Suppressor macrophage treated with lipopolysaccharide for 4 hours (primary cell): ENCODE measurements around the gene DDX25.

ENCODE experiments used
- DNase-seq: peaks from one replicate; pipeline ENCODE4 v3.0.0-alpha.2; 2020

DDX25 gene

DNA sequence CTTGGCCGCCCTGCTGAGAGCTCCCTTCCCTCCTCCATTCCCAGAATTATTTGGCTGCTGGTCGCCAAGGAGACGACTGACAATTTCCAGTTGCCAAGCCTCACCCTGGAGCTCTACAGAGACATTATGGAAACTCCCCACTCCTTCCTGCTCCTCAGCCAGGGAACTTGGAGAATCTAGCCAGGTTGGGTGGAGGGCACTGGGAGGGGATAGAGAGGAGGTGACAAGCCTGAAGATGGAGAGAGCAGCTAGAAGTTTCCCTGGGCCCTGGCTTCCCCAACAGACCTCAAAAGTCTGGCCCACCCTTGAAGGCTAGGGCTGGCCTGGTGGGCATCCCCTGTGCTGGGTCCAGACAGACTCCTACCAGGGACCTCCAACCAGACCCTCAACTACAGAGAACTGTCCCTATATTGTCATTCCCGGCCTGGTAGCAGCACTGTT lies 34.8 kb downstream of the DDX25 start:
- DNase-seq: no peak

DNA sequence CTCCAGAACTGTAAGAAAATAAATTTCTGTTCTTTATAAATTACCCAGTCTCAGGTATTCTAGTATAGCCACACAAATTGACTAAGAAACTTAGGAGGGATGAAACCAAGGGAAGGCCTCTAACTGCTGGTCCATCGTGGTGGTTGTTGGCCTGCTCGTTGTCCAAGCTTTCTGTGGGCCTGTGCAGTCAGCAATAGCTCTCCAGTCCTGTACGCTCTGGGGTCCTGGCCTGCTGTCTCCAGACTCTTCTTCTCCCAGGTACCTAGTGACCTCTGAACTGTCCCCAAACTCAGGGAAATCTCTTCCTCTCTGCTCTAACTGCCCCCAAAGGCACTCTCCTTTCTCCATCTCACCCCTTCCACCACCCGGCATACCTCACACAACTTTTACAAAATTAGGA lies 35.8 kb downstream of the DDX25 start:
- DNase-seq: no peak

DNA sequence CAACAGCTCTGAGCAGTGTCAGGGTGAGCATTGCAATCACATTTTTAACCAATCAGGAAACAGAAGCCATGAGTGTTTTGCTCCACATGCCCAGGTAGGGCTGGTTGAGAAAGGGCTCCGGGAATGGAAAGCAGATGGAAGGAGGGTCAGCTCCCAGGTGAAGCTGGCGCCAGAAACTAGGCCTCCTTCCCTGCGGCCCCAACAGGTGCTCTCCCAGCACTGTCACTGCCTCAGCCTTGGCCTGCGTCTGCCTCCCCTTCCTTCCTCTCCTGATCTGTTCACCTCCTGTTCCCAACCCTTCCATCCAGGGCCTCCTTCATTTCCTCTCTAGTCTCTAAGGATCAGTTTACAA lies 36.9 kb downstream of the DDX25 start:
- no peak for DNase-seq

DNA sequence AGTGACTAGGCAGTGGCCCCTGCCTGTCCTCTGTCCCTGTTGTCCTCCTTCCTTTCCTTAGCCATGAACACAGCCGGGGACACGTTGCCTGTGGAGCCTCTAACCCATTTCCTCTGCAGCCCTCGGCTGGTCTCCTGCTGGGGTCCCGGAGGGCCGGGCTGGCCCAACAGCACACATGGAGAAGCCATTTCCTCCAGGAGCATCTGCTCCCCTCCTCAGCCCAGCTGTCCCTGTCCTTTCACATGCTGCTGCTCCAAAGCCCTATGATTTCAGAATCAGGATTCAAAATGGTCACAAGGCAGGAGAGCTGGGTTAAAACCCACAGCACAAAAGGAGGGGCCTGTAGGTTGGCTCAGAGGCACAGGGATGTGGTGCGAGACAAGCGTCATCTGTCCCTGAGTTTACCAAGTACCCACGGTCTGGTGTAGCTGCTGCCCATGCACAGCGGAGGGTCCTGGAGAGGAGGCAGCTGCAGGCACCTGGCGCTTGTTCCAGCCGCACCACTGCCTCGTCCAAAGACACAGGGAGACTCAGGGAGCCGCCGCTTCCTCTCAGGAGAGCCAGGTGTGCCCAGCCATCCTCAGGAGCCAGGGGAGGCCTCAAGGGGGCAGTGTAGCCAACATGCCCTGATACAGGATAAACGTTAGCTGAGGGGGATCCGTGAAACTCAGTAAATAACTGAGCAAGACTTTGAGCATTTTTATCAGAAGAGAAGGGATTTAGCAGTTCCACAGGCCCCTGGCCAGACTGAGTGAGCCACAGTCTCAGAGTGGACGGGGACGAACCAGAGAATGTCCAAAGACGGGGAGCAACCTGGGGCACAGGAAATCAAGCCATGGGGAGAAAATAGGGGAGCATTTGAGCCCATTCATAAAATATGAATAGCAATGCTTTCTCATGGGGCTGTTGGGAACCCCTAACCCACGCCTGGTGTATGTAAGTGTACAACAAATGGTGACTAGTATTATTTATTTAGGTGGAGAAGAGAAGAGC lies 37.6 kb downstream of the DDX25 start:
- DNase-seq: peak; percentile 7

DNA sequence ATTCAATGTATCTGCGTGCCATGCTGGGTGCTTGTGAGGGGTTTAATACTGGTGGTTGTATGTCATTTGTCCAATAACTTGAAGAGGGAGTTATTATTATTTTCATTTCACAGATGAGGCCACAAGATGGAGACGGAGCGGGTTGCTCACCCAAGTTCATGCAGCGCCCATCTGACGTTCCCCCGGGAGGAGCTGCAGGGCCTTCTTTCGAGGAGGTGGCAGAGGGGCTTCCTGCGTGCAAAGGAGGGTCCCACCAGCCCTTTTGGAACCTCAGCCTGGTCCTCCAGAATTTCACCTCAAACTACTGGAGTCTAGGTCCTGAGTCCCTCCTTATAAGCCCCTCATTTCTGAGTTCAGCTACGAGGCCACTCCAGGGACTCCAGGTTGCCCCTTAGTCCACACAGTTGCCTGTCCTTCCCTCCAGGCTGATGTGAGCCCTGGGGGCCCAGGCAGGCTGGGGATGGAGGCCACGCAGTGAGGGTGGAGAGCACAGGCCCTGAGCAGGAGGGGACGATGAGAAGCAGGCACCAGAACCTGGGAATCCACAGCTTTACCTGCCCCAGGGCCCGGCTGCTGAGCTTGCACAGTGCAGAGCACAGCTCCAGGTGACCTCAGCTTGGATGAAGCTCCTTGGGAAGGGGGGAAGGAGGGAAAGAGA lies 38.6 kb downstream of the DDX25 start:
- no peak for DNase-seq

DNA sequence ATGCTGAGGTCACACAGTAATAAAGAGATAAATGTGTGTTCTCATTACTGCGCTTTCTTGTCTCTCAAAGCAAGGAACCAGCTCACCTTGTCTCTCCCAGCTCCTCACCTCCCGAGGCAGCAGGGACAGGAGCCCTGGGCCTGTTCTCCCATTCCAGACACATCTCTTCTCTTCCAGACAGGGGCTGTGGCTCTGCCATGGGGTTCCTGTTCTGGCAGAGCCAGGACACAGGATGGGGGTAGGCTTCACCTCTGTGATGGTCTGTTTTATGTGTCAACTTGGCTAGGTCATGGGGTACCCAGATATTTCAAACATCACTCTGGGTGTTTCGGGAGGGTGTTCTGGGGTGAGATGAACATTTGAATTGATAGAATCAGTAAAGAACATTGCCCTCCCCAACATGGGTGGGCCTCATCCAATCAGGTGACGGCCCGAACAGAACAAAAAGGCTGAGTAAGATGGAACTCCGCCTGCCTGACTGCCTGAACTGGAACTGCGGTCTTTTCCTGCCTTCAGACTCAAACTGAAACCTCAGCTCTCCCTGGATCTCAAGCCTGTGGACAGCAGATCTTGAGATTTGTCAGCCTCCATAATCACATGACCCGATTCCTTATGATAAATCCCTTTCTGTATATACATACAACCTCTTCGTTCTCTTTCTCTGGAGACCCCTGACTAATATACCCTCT lies 39.5 kb downstream of the DDX25 start:
- DNase-seq: no peak

DNA sequence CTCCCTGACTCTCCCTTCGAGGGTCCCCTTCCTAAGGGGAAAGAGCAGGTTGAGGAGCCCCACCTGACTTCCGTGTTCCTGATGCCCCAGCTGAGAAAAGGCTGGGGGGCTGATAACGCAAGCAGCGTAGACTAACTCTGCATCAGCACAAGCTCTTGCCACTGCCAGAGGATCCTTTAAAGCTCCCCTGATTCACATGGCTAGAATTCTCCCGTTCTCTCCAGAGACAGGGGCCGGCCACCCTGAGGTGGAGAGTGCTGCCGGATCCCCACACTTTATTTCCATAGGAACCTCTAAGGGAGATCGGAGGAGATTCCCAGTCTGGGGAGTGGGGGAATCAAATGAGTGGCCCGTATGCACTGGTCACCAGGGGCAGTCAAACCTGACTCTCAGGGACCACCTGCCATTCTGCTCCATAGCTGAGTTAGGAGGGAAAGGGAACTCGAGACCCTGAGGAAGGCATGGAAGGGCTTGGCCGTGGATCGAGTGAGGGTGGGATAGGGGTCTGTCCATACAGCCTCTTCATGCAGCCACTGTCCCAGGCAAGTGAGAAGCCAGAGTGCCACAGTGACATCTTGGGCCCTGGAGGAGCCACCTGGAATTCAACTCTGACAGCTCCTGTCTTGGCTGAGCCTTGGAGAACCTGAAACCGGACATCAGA lies 40.2 kb downstream of the DDX25 start:
- DNase-seq: no peak

DNA sequence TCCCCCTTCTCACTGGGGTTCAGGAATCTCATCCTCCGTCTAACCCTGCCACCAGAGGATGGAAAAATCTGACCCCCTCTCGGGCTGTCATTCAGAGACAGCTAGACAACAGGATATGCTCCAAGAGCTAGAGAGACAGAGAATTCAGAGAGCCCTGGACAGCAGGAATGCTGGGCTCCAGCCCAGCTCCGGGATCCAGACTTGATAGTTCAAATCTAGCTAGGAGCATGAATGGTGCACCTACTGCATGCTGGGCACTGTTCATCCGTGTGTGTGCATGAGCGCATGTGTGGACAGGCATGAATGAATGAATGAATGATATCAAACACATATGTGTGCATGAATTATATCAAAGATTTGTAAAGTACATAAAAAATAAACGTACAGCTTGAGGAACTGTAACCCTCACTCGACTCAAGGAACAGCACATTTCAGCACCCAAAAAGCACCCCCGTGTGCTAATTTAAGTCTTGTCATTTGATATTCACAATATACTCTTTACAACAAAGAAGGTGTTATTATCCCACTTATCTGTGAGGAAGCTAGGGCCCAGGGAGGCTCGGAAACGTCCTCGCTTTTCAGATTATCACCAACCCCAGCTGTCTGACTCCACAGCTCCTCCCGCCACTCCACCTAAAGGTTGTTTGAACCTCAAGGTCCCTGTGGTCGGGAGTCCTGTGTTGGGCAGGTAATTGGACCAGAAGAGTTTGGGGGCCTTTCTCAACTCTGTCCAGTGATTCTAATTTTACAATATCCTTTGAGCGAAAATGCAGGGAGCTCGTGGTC lies 40.9 kb downstream of the DDX25 start:
- no peak for DNase-seq

DNA sequence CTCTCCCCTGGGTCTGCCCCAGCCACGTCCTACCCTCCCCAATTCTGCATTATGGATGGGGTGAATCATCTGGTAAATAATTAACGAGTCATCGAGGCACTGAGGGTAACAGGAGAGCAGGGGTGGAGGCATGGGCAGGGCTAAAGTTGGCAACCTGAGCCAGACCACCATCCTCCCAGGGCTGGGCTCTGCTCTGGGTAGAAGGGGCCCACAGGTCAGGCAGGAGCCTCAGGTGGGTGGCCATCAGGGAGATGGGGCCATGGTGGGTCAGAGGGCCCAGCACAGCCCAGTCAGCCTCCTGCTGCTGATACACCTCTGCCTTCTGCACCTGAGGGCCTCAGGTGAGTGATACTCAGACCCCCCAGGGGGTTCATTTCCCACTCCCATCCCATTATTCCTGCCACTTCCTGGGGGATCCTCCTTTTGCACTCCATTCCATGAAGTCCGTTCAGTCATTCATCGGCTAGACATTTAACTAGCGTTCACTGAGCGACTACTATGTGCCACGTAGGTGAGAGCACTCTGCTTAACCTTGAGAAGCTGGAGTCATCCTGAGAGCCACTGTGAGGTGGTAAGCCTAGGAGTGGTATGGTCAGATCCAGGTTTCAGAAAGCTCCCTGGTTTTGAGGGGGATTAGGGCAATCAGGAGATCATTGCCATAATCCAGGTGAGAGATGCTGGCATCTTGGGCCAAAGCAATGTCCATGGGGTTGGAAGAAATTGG lies 41.7 kb downstream of the DDX25 start, which contains the start of gene VSIG10L2:
TSS of gene VSIG10L2 (plus strand) at position 248 of the 724 bp plus-strand sequence. CDS start at position 260, 12 bp downstream.
- DNase-seq: no peak

DNA sequence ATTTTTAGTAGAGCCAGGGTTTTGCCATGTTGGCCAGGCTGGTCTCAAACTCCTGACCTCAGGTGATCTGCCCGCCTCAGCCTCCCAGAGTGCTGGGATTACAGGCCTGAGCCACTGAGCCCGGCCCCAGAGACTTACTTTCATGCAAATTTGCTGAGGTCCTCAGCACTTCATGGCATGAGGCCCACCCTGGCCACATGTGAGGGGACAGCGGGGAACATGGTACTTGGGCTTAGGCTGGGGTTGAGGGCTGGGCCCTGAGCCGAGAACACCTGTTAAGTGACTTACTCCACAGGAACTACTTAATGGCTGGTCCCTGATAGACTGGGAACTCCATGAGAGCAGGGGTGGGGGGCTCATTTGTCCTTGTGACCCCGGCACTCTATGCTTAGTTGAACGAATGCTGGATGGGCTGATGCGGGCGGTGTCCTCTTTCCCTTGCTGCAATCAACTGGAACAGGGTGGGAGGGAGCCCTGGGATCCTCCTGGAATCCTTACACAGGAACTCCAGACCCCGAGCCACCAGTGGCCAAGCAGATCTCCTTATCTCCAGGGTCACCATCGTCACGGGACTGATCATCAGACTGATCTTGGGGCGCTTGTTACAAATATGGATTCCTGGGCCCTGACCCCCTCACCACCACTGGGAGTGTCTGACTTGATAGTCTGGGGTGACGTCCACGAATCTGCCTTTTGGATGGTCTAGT lies 42.6 kb downstream of the DDX25 start:
- no peak for DNase-seq

DNA sequence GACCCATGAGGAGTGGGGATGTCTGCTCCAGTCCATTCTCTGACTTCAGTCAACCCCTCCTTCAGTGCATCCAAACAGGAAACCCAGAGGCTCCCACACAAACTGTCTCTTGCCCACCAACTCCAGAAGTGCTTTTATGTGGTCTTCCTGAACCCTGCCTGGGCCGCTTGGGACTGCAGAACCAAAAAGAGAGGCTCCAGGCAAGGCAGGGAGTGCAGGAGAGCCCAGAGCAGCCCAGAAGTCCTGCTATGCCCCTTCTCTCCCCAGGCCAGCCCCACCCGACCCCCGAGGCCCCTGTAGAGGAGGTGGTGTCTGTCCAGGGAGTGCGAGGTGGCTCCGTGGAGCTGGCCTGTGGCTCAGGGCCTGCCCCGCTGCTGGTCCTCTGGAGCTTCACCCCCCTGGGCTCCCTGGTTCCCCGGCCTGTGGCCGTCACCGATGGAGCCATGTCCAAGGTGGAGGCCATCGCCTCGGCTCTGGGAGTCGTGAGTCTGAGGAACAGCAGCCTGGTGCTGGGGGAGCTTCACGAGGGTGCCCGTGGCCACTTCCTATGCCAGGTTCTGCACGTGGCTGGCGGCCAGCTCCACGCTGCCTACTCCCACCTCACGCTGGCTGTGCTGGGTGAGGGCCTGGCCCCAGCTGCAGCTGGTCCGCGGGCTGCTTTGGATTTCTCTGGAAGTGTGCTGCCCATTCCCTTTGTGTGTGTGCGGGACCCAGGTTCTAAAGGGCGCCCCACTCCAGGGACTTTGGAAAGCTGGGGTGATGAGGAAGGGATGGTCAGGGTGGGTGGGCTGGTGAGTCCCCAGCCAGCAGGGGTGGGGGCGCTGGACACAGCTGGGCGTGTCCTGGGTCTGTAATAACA lies 43.3 kb downstream of the DDX25 start:
- no peak for DNase-seq

DNA sequence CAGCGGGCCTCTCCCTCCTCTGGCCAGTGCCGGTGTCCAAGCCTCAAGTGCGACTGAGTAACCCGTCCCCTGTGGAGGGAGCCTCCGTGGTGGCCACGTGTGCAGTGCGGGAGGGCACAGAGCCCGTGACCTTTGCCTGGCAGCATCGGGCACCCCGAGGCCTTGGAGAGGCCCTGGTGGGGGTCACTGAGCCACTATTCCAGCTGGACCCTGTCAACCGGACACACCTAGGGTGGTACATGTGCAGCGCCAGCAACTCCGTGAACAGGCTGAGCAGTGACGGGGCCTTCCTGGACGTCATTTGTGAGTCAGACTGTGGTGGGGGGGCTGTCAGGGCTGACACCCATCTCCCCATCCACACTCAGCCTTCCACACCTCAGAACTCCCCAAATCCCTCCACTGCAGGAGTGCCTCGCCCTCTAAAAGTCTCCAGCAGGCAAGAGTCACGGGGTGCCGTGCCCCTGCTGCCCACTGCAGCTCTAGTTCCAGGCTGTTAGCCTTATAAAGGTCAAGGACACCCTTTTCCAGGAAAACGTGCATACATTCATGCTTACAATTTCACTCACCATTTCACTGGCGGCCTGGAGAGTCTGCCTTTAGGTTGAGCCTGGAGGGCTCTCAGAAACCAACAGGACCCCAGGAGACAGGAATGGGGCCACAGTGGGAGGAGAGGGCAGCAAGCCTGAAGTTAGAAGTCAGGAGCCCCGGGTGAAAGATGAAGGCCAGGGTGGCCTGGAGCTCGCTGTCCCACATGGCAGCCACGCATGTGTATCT lies 44.2 kb downstream of the DDX25 start:
- DNase-seq: no peak

DNA sequence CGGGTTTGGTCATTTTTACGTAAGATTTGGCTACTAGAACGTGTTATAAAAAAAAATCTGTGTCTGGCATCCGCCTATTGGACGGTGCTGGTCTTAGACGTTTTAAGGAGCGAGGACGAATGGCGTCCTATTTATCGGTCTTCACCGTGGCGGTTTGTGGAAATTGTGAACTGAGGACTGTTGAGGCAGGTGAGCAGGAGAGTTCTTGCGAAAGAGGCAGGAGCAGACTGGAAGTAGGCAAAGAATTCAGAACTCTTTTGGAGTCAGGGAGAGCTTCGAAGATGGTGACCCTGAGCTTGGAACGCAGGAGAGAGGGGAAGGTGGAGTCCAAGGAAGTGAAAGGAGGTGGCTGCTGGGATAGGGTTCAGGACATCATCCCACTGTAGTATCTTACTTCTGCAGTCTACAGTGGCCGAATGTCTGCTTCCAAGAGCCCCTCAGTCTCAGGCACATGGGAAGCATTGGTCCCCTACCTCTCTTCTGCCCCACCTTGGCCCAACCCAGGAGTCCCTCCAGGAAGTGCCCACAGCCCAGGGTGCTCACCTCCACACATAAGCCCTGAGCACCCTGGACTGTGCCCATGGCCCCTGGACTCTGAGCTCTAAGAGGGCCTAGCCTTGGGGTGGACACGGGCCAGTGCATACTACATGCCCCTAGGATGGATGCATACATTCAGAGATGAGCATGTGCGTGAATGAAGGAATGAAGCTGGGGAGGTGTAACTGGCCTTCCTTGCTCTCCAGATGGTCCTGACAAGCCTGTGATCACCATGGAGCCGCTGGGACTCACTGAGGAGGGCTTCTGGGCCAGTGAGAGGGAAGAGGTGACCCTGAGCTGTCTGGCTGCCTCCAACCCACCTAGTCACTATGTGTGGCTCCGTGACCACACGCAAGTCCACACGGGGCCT lies 45.2 kb downstream of the DDX25 start:
- no peak for DNase-seq

DNA sequence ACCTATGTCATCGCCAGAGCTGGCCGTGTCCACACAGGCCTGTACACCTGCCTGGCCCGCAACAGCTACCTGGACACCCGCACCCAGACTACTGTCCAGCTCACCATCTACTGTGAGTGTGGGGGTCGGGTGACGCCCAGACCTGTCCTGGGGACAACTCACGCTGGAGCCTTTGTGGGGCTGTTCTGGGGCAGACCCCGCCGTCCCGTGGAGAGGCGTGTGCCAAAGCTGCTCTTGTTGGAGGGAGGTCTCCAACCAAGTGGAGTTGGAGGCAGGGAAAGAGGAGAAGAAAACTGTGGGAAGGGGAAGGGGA lies 45.8 kb downstream of the DDX25 start:
- no peak for DNase-seq

DNA sequence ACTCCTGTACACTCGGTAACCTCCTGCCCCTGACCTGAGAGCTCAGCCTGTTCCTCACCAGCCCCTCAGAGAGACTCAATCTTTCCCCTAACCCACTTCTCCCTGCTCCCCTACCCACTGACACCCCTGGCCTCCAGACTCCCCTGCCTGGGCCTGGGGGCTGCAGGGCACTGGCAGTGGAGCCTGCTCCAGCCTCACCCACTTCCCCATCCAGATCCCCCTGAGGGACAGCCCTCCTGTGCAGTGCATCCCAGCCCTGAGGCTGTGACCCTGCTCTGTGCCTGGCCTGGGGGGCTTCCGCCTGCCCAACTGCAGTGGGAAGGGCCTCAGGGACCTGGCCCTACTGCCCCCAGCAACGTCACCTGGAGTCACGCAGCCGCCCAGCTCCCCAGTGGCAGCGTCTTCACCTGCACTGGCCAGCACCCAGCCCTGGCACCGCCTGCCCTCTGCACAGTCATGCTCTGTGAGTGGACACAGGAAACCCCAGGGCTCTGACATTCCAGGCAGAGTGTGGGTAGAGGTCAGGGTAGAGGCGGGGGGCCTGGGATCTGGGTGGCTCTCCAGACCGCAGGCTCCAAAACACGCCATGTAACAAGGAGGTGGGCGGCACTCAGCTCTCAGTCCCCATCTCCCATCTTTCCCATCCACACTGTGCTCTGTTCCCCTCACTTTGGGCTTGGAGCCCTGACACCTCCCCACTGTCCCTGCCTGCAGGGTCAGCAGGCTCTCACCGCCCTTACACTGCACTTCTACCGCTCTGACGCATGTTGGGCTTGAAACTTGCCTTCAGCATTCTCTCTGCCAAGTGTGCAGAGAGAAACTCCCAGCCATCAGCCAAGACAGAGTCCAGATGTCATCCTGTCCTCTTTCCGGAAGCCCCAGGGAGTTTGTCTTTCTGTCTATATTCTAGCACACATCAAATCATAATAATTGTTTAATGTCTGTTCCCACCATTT lies 46.7 kb downstream of the DDX25 start:
- no peak for DNase-seq

DNA sequence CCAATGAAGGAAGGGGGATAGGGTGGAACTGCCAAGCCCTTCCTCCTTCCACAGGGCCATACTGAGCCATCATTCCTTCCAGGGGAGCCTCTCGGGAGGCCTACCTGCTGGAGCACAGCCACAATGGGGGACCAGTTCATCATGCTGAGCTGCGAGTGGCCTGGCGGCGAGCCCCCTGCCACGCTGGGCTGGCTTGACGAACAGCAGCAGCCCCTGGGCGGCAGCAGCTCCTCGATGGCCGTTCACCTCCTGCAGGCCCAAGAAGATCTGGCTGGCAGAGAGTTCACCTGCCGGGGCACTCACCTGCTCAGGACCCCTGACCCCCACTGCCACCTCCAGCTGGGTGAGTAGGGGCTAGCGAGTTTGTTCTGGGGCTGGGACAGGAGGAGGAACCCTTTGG lies 47.4 kb downstream of the DDX25 start:
- no peak for DNase-seq

DNA sequence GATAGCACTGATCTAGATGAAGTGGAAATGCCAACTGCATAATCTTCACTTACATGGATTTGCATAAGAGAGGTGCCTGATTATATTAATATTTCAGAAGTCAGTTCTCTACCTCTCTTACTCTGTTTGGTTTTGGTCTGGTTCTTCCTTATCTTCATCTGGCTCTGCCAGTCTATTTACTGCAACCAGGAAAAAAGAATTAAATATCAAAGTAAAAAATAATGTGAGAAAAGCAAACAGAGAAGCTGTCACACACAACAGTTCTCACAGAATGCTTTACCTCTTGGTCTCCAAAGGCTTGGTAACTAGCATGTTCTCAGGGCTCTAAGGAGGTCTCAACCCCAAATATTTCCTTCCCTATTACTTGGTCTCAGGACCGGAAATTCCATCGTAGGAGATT lies 48.3 kb downstream of the DDX25 start:
- DNase-seq: no peak
